K562 (cell line): Measurements from ENCODE around the gene MOCS3. TPM values are rescaled to one million over a fixed set of nuclear protein-coding genes. Genes with fewer than 3 reads are reported as not detected.

Experiments used
- ATAC-seq: fragments of 200-7000 bp; cut with Tn5 transposase; 3 replicates; pipeline ENCODE4 v1.9.1; 2020; ENCODE audit warnings: moderate library complexity
- BruUV-seq: library from RNA; stranded (reverse); fragments of 400-500 nt; replicated peaks from 2 replicates; lab custom pipeline; 2021; lab: Mats Ljungman, UMichigan
- CTCF ChIA-PET: fragments of 300-600 bp; formaldehyde crosslinking; extraction: SDS; loops from one replicate; lab custom pipeline; 2021; ENCODE audit warnings: low intra/inter-chr PET ratio; lab: Yijun Ruan, JAX
- POLR2A ChIA-PET: fragments of 300-600, 350-650 bp; sonication (Branson Sonifier 250); formaldehyde crosslinking; extraction: SDS; loops from one replicate; lab custom pipeline; 2021; ENCODE audit warnings: antibody characterized with exemption, inconsistent platforms; lab: Yijun Ruan, JAX
- DNase-seq, 4 experiments: peaks; one replicate each; pipeline versions ENCODE4 v3.0.0 to v3.0.0-alpha.2; 2011 to 2018; ENCODE audit warnings: low spot score in 3 of 4, mixed read lengths in 3 of 4; ENCODE audit errors: extremely low read depth in 1 of 4
- FAIRE-seq: peaks from 2 replicates; lab custom pipeline; 2011; peaks lifted over from hg19 to GRCh38; lab: Jason Lieb, UNC
- H2AFZ ChIP-seq: 2 replicates; pipeline ENCODE4 v1.6.0; 2011; ENCODE audit warnings: low read depth, low read length, control low read depth, inconsistent platforms
- H3K27ac ChIP-seq: fragments of 200-600 bp; 3 replicates; pipeline ENCODE4 v1.8.0; 2011; ENCODE audit warnings: low read depth, mild to moderate bottlenecking, control low read depth, inconsistent platforms, low read length, moderate library complexity, mixed read lengths; ENCODE audit errors: extremely low read depth
- H3K27me3 ChIP-seq, 2 experiments: fragments of 300-600 bp in 1 of 2; 2 replicates in 1 of 2; 3 replicates in 1 of 2; pipeline versions ENCODE4 v1.6.0 to v1.8.0; 2011; ENCODE audit warnings: inconsistent platforms in 2 of 2, low read length in 2 of 2, mild to moderate bottlenecking in 1 of 2, mixed read lengths in 1 of 2, moderate library complexity in 1 of 2; ENCODE audit not compliant: control insufficient read depth in 2 of 2, insufficient read depth in 2 of 2
- H3K36me3 ChIP-seq: fragments of 300-600 bp; 3 replicates; pipeline ENCODE4 v1.8.0; 2011; ENCODE audit warnings: mild to moderate bottlenecking, low read length, inconsistent platforms; ENCODE audit not compliant: control insufficient read depth, insufficient read depth
- H3K4me1 ChIP-seq, 2 experiments: fragments of 200-600 bp in 1 of 2; replicated peaks in 1 of 2; 2 replicates in 1 of 2; 3 replicates in 1 of 2; pipeline versions ENCODE4 v1.5.1 to v1.8.0; 2011; ENCODE audit warnings: inconsistent platforms in 2 of 2, low read length in 2 of 2, mild to moderate bottlenecking in 1 of 2, mixed read lengths in 1 of 2, moderate library complexity in 1 of 2; ENCODE audit not compliant: control insufficient read depth in 2 of 2, insufficient read depth in 2 of 2
- H3K4me2 ChIP-seq: 2 replicates; pipeline ENCODE4 v1.6.1; 2011; ENCODE audit warnings: low read length, control low read depth, inconsistent platforms, mixed read lengths; ENCODE audit not compliant: insufficient read depth
- H3K4me3 ChIP-seq: fragments of 200-600 bp; sonication (generic), shearing (Covaris generic); 2 replicates; pipeline ENCODE4 v1.5.1; 2016; ENCODE audit warnings: control low read depth, inconsistent platforms
- H3K79me2 ChIP-seq: fragments of 200-600 bp; 3 replicates; pipeline ENCODE4 v1.8.0; 2011; ENCODE audit warnings: low read length, inconsistent platforms; ENCODE audit not compliant: control insufficient read depth, insufficient read depth
- H3K9ac ChIP-seq, 2 experiments: 2 replicates each; pipeline versions ENCODE4 v1.6.0 to v1.6.1; 2011; ENCODE audit warnings: low read depth in 2 of 2, low read length in 2 of 2, control low read depth in 1 of 2, inconsistent platforms in 1 of 2, mild to moderate bottlenecking in 1 of 2, mixed read lengths in 1 of 2; ENCODE audit not compliant: insufficient read depth in 1 of 2
- H3K9me1 ChIP-seq: one replicate; pipeline ENCODE4 v1.6.0; 2011; ENCODE audit warnings: inconsistent platforms, mild to moderate bottlenecking, low read length, moderate library complexity; ENCODE audit not compliant: control insufficient read depth, insufficient read depth
- H3K9me3 ChIP-seq: replicated peaks from 2 replicates; pipeline ENCODE4 v1.5.1; 2011; ENCODE audit warnings: low read depth, low read length, inconsistent platforms; ENCODE audit not compliant: control insufficient read depth, insufficient read depth
- H4K20me1 ChIP-seq: replicated peaks from 2 replicates; pipeline ENCODE4 v1.6.1; 2011; ENCODE audit warnings: low read length, inconsistent platforms, mixed read lengths; ENCODE audit not compliant: control insufficient read depth, insufficient read depth
- ARHGAP35 ChIP-seq: fragments of 450-650 bp; IDR thresholded peaks from 2 replicates; pipeline ENCODE4 v1.6.1; 2018; ENCODE audit not compliant: partially characterized antibody
- CBX8 ChIP-seq: fragments of 200-600 bp; sonication (generic); IDR thresholded peaks from 2 replicates; pipeline ENCODE4 v1.6.1; 2012; ENCODE audit warnings: borderline replicate concordance, mixed run types, low read depth, mild to moderate bottlenecking, moderate library complexity, mixed read lengths, low read length, control low read depth, inconsistent platforms; ENCODE audit not compliant: poor library complexity, severe bottlenecking; ENCODE audit errors: extremely low read depth
- CCNT2 ChIP-seq: IDR thresholded peaks from 2 replicates; pipeline ENCODE4 v1.6.1; 2011; ENCODE audit warnings: borderline replicate concordance, low read depth, mild to moderate bottlenecking, moderate library complexity, mixed read lengths, low read length; ENCODE audit not compliant: insufficient read length; ENCODE audit errors: extremely low read depth
- EP300 ChIP-seq: IDR thresholded peaks from 2 replicates; pipeline ENCODE4 v1.6.1; 2012; ENCODE audit warnings: low read length, improper control_type of control experiment
- HES1 ChIP-seq: fragments of 450-650 bp; IDR thresholded peaks from 2 replicates; pipeline ENCODE4 v1.6.1; 2016; ENCODE audit warnings: low read depth, mild to moderate bottlenecking, moderate library complexity
- HLTF ChIP-seq: fragments of 450-650 bp; IDR thresholded peaks from 2 replicates; pipeline ENCODE4 v1.6.1; 2016
- HMGN3 ChIP-seq: IDR thresholded peaks from 2 replicates; pipeline ENCODE4 v1.6.1; 2011; ENCODE audit warnings: borderline replicate concordance, low read depth, mild to moderate bottlenecking, mixed read lengths, low read length; ENCODE audit not compliant: insufficient read length; ENCODE audit errors: extremely low read depth
- NCOA1 ChIP-seq: fragments of 450-650 bp; IDR thresholded peaks from 2 replicates; pipeline ENCODE4 v1.6.1; 2016; ENCODE audit warnings: low read depth
- POLR2A ChIP-seq: fragments of 450-650 bp; conservative IDR thresholded peaks from 2 replicates; pipeline ENCODE4 v1.6.1; 2016
- PRMT5 ChIP-seq: sonication (generic); formaldehyde crosslinking; IDR thresholded peaks from 2 replicates; pipeline ENCODE4 v1.5.0; 2020; ENCODE audit warnings: missing genetic modification reagents
- SFPQ ChIP-seq: fragments of 200-400 bp; formaldehyde crosslinking; IDR thresholded peaks from 2 replicates; pipeline ENCODE4 v1.6.1; 2017; ENCODE audit warnings: mild to moderate bottlenecking, low read depth, low read length, moderate library complexity
- SMAD2 ChIP-seq: fragments of 150-350 bp; IDR thresholded peaks from 2 replicates; pipeline ENCODE4 v1.6.1; 2014; ENCODE audit warnings: low read depth, mild to moderate bottlenecking, low read length
- ZBTB49 ChIP-seq: sonication (generic); formaldehyde crosslinking; IDR thresholded peaks from 2 replicates; pipeline ENCODE4 v1.8.0; 2022; ENCODE audit warnings: missing genetic modification reagents, mild to moderate bottlenecking, borderline replicate concordance
- ZNF23 ChIP-seq: fragments of 250-450 bp; sonication (Bioruptor Pico); IDR thresholded peaks from 2 replicates; pipeline ENCODE4 v1.4.0; 2020; ENCODE audit warnings: mild to moderate bottlenecking
- ZNF280B ChIP-seq: fragments of 250-450 bp; sonication (Bioruptor Pico); IDR thresholded peaks from 2 replicates; pipeline ENCODE4 v1.5.1; 2021; ENCODE audit warnings: mild to moderate bottlenecking
- ZNF717 ChIP-seq: fragments of 250-450 bp; sonication (Bioruptor Pico); IDR thresholded peaks from 2 replicates; pipeline ENCODE4 v1.5.0; 2021
- WGBS: fragments of 100-300 bp; shearing (Covaris generic); methylation state at CpG from one replicate; pipeline ENCODE4 v1.1.6; 2016; ENCODE audit warnings: low coverage, mixed read lengths; ENCODE audit not compliant: insufficient coverage; ENCODE audit errors: missing lambda C conversion rate; 5-methylcytosine and 5-hydroxymethylcytosine counted together
- in situ Hi-C: fragments of 300-500 bp; cut with MboI; formaldehyde crosslinking; loops from 4 replicates; pipeline ENCODE4 v1.15.0; 2018; ENCODE audit warnings: inconsistent platforms, mixed read lengths
- intact Hi-C: fragments of 100-400 bp; cut with micrococcal nuclease; formaldehyde crosslinking; loops from 2 replicates; pipeline ENCODE4 v1.14.2; 2022
- polyA plus RNA-seq, 8 experiments: library from polyadenylated mRNA; depleted of rRNA in 4 of 8; stranded (reverse) in 5 of 8; unstranded in 3 of 8; fragments of >200 nt; fragmentation: Nextera tagmentation in 2 of 8; fragmentation: Illumina TruSeq in 1 of 8; extraction: Ambion mirVana in 2 of 8; extraction: Trizol in 1 of 8; gene quantifications; 2 replicates each; pipeline versions ENCODE4 v1.2.1 to v1.2.3, GENCODE V29; 2011 to 2014; ENCODE audit warnings: inconsistent platforms in 1 of 8, missing spikeins in 1 of 8
- total RNA-seq, 7 experiments: library from RNA; depleted of rRNA in 6 of 7; stranded (reverse); fragments of >200 nt in 6 of 7; fragmentation: Illumina TruSeq in 2 of 7; extraction: Trizol in 2 of 7; gene quantifications; 2 replicates each; pipeline versions ENCODE4 v1.2.1 to v1.2.3, GENCODE V29; 2011 to 2021; ENCODE audit warnings: low replicate concordance in 1 of 7

Gene MOCS3
- total and polyA plus RNA-seq, 9 of the 15 experiments (the other 6 are each of a cell fraction or from before 2014, with no cell fraction given): 0.70 to 6.2 (median 2.9) TPM

DNA sequence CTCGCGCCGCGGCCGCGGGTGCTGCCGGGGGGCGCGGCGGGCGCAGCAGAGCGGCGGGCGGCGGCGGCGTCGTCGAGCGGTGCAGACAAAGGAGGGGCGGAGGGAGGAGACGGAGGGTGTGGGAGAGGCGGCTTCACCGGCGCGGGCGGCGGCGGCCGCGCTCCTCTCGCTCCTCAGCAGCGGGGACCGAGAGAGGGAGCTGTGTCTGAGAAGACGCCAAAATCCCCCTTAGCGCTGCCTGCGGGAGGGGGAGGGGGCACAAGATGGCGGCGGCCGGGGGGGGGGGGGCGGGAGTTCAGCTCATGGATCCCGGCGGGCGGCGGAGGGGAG lies 27.7 kb upstream of the MOCS3 start:
- H2AFZ ChIP-seq: no peak overlapping the region; the same call in 1 of the 2 replicates
- ATAC-seq: peak; percentile 43
- H3K9me1 ChIP-seq: no peaks in the 10 kb centered on the region
- POLR2A ChIA-PET: interaction anchor here (0.6 to 4.7 kb wide), 19 partner anchors 9 to 639 kb away, joined by 3 to 30 read pairs (median 3); partner anchors contain the start of genes BCAS4, DPM1 and MOCS3
- CTCF ChIA-PET: interaction anchor here (0.6 kb wide), 1 partner anchor 132 kb away, joined by 3 read pairs; no protein-coding TSS in a partner anchor
- 0% methylated on average over 20 of the region's 45 CpGs for WGBS
- DNase-seq: peak in 2 of 4 experiments; percentile 74 to 75
- peak overlapping the region; percentile 83; the same call in 1 of the 2 replicates for H3K4me2 ChIP-seq
- H3K4me1 ChIP-seq: peaks cover 12 to 19% of the 10 kb centered on the region in 2 experiments
- peaks cover 11% of the 10 kb centered on the region for H4K20me1 ChIP-seq
- peak overlapping the region; percentile 92 to 94; a peak in 3 of 4 replicates for H3K9ac ChIP-seq
- in situ Hi-C loops: loop anchor here (10.0 kb wide), 1 partner anchor 116 kb away; no protein-coding TSS in a partner anchor
- no peaks in the 10 kb centered on the region for H3K27me3 ChIP-seq
- H3K79me2 ChIP-seq: peaks cover 48% of the 10 kb centered on the region
- BruUV-seq: no TSS peak
- H3K27ac ChIP-seq: peak overlapping the region; percentile 99
- H3K36me3 ChIP-seq: peaks cover 73% of the 10 kb centered on the region
- H3K4me3 ChIP-seq: peak overlapping the region; percentile 71
- no peaks in the 10 kb centered on the region for H3K9me3 ChIP-seq
- FAIRE-seq: no peak
- intact Hi-C loops: no loop called here
- no peak for TF ChIP-seq SFPQ
- no peak for TF ChIP-seq HLTF
- TF ChIP-seq HES1: no peak
- TF ChIP-seq PRMT5 (CRISPR knock-in tag): no peak
- peak; percentile 18 for TF ChIP-seq CCNT2
- no peak for TF ChIP-seq ZNF23
- TF ChIP-seq EP300: no peak
- TF ChIP-seq CBX8: no peak
- TF ChIP-seq POLR2A: no peak
- no peak for TF ChIP-seq ZNF280B (CRISPR knock-in tag)
- peak; percentile 19 for TF ChIP-seq HMGN3
- no peak for TF ChIP-seq NCOA1
- TF ChIP-seq SMAD2: no peak
- TF ChIP-seq ARHGAP35: no peak
- TF ChIP-seq ZBTB49: no peak
- TF ChIP-seq ZNF717 (CRISPR knock-in tag): no peak
